ENCODE measurements around the gene ZNF654.

DNA sequence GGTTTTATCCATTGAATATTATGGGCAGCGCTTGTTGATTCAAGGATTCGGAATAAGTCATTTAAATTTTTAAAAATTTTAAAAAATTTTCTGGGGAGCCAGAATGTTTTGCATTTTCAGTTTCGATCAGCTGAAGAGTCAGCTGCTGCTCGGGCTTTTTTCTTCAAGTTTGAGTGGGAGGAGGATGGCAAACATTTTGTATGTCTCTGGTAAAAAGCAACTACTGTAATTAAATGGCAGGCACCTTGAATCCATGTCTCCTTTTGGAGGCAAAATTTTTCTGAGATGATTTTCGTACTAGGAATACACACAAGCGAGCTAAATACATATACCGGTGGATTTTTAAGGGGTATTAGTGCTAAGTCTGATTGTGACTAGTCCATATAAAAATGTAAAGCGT is 91.3 kb downstream of the ZNF654 start:
- no peak for TF ChIP-seq POLR2A (IDR thresholded peaks at IDR 0.05)
- TF ChIP-seq, protein P1, sequence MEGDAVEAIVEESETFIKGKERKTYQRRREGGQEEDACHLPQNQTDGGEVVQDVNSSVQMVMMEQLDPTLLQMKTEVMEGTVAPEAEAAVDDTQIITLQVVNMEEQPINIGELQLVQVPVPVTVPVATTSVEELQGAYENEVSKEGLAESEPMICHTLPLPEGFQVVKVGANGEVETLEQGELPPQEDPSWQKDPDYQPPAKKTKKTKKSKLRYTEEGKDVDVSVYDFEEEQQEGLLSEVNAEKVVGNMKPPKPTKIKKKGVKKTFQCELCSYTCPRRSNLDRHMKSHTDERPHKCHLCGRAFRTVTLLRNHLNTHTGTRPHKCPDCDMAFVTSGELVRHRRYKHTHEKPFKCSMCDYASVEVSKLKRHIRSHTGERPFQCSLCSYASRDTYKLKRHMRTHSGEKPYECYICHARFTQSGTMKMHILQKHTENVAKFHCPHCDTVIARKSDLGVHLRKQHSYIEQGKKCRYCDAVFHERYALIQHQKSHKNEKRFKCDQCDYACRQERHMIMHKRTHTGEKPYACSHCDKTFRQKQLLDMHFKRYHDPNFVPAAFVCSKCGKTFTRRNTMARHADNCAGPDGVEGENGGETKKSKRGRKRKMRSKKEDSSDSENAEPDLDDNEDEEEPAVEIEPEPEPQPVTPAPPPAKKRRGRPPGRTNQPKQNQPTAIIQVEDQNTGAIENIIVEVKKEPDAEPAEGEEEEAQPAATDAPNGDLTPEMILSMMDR (IDR thresholded peaks at IDR 0.05 in 8 of 11, conservative IDR thresholded peaks at IDR 0.05 in 3 of 11), result no peak
- no peak for TF ChIP-seq POLR2AphosphoS5 (IDR thresholded peaks at IDR 0.05)

Data from spleen (tissue), 7 donors.